ENCODE results near the gene ARID1B.

ARID1B gene

GRCh38 chr6:156822747-156823206 lies 45.6 kb downstream of the ARID1B start:
- no peak for DNase-seq (ENCODE audit: low read depth in 1 of 2, low spot score in 1 of 2)

- no peak for DNase-seq (ENCODE audit: low read depth in 1 of 2, low spot score in 1 of 2)
These were observed 47.0 kb downstream of the ARID1B start for GRCh38 chr6:156824142-156824541.

- no peak for DNase-seq (ENCODE audit: low read depth in 1 of 2, low spot score in 1 of 2)
These were observed 48.3 kb downstream of the ARID1B start for GRCh38 chr6:156825475-156825874.

- DNase-seq (ENCODE audit: low read depth in 1 of 2, low spot score in 1 of 2), result no peak
These were observed 49.2 kb downstream of the ARID1B start for GRCh38 chr6:156826290-156826955.

- DNase-seq (ENCODE audit: low read depth in 1 of 2, low spot score in 1 of 2), result no peak
These were observed 50.2 kb downstream of the ARID1B start for GRCh38 chr6:156827382-156827781.

- no peak for DNase-seq (ENCODE audit: low read depth in 1 of 2, low spot score in 1 of 2)
These were observed 51.1 kb downstream of the ARID1B start for GRCh38 chr6:156828280-156828703.

GRCh38 chr6:156830126-156830525 lies 52.9 kb downstream of the ARID1B start:
- no peak for DNase-seq (ENCODE audit: low read depth in 1 of 2, low spot score in 1 of 2)

GRCh38 chr6:156832231-156832647 lies 55.1 kb downstream of the ARID1B start:
- no peak for DNase-seq (ENCODE audit: low read depth in 1 of 2, low spot score in 1 of 2)

GRCh38 chr6:156832669-156833068 lies 55.5 kb downstream of the ARID1B start:
- DNase-seq (ENCODE audit: low read depth in 1 of 2, low spot score in 1 of 2), result no peak

GRCh38 chr6:156833755-156834154 lies 56.6 kb downstream of the ARID1B start:
- no peak for DNase-seq (ENCODE audit: low read depth in 1 of 2, low spot score in 1 of 2)

- no peak for DNase-seq (ENCODE audit: low read depth in 1 of 2, low spot score in 1 of 2)
These were observed 62.0 kb downstream of the ARID1B start for GRCh38 chr6:156839129-156839528.

- DNase-seq (ENCODE audit: low read depth in 1 of 2, low spot score in 1 of 2), result no peak
These were observed 62.4 kb downstream of the ARID1B start for GRCh38 chr6:156839591-156840001.

- DNase-seq (ENCODE audit: low read depth in 1 of 2, low spot score in 1 of 2), result no peak
These were observed 63.0 kb downstream of the ARID1B start for GRCh38 chr6:156840136-156840535.

- no peak for DNase-seq (ENCODE audit: low read depth in 1 of 2, low spot score in 1 of 2)
These were observed 63.4 kb downstream of the ARID1B start for GRCh38 chr6:156840606-156841005.

- DNase-seq (ENCODE audit: low read depth in 1 of 2, low spot score in 1 of 2), result no peak
These were observed 64.3 kb downstream of the ARID1B start for GRCh38 chr6:156841508-156841907.

GRCh38 chr6:156842598-156843250 lies 65.5 kb downstream of the ARID1B start:
- no peak for DNase-seq (ENCODE audit: low read depth in 1 of 2, low spot score in 1 of 2)

- DNase-seq (ENCODE audit: low read depth in 1 of 2, low spot score in 1 of 2), result no peak
These were observed 66.9 kb downstream of the ARID1B start for GRCh38 chr6:156844089-156844488.

- no peak for DNase-seq (ENCODE audit: low read depth in 1 of 2, low spot score in 1 of 2)
These were observed 68.4 kb downstream of the ARID1B start for GRCh38 chr6:156845454-156846155.

GRCh38 chr6:156846845-156847599 lies 69.8 kb downstream of the ARID1B start:
- DNase-seq (ENCODE audit: low read depth in 1 of 2, low spot score in 1 of 2), result no peak

- no peak for DNase-seq (ENCODE audit: low read depth in 1 of 2, low spot score in 1 of 2)
These were observed 70.9 kb downstream of the ARID1B start for GRCh38 chr6:156848123-156848522.

GRCh38 chr6:156848533-156848932 lies 71.4 kb downstream of the ARID1B start:
- no peak for DNase-seq (ENCODE audit: low read depth in 1 of 2, low spot score in 1 of 2)
